Mucosa of descending colon (tissue), 3 donors: ENCODE measurements around the gene LRRC27. TPM values are rescaled to one million over a fixed set of nuclear protein-coding genes. Genes with fewer than 3 reads are reported as not detected.
A peak's percentile ranks its signal among the peaks of the same experiment; 100 is the strongest.

ENCODE experiments used
- ATAC-seq: fragments of 200-7000 bp; cut with Tn5 transposase; one replicate; pipeline ENCODE4 v1.9.1; 2020; ENCODE audit warnings: mild to moderate bottlenecking, moderate library complexity
- DNase-seq, 3 donors: peaks; one replicate each; pipeline ENCODE4 v3.0.0-alpha.2; 2020
- H3K36me3 ChIP-seq: fragments of 200-600 bp; one replicate; pipeline ENCODE4 v1.8.0; 2021; ENCODE audit warnings: low read depth, mild to moderate bottlenecking
- H3K4me1 ChIP-seq: fragments of 200-600 bp; one replicate; pipeline ENCODE4 v1.8.0; 2021; ENCODE audit warnings: low read depth, mild to moderate bottlenecking
- H3K4me3 ChIP-seq: fragments of 200-600 bp; one replicate; pipeline ENCODE4 v1.8.0; 2021; ENCODE audit warnings: mild to moderate bottlenecking
- H3K9me3 ChIP-seq: fragments of 200-600 bp; one replicate; pipeline ENCODE4 v1.8.0; 2021; ENCODE audit warnings: mild to moderate bottlenecking
- intact Hi-C, 2 donors: fragments of 100-400 bp; cut with DNase I in 1 of 2; cut with micrococcal nuclease in 1 of 2; formaldehyde crosslinking; loops; one replicate each; pipeline versions ENCODE4 v1.11.0 to v1.11.1; 2022; cut with DNase I, micrococcal nuclease
- total RNA-seq, 3 donors: library from RNA; stranded (reverse); fragmentation: NEBNext Ultra II Directional in 2 of 3; extraction: Animal tissue kit (Norgen Biotek cat#: 25700) in 2 of 3; gene quantifications; one replicate each; pipeline versions ENCODE4 v1.2.1 to v1.2.4, GENCODE V29; 2021 to 2023
- TF ChIP-seq, protein P1 (sequence below): fragments of 200-600 bp; IDR thresholded peaks from one replicate; pipeline ENCODE4 v1.8.0; 2022; ENCODE audit warnings: antibody characterized with exemption, mild to moderate bottlenecking
- donor health status: DM: no; HTN: no; CAD: no; lungs with moderate emphysema.
- donor health status: DM: no; HTN: no; CAD: no.
- donor health status: DM: no; HTN: yes; CAD: no.

LRRC27 gene
- total RNA-seq, 3 donors from 2014 or later = 6.9 to 12.2 (median 11.1) TPM

DNA sequence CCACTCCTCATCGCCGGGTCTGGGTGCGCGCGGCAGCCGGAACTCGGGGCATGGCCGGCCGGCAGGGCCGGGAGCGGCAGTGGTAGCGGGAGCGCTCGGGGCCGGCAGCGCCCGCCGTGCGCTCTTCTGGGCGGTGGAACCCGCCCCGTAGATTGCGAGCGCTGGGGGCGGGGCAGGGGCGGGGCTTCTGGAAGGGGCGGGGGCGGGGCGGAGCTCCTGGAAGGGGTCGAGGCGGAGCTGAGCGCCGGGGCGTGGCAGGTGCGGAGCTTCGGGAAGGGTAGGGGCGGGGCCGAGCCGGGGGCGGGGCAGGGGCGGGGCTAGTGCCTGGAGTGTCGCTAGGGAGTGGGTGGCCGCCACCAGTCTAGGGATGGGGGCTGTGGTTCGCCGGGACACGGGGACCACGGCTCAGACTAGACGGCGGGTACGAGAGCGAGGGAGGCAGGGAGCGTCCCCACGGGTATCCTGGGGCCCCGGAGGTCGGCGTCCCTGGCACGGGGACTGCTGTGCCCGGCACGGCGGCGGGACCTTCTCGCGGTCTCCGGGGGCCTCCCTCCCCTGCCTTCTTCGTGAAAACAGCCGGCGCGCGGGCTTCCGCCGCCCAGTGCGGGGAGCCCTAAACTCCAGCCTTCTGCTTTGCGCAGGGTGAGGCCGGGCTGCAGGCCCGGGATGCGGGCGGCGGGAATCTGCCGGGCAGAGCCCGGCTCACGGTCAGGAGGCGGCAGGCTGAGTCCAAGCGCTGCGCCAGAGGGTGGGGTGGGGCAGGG is 24.0 kb upstream of the LRRC27 start, which contains the start of gene STK32C:
TSS of gene STK32C (minus strand) at position 128 of the 764 bp plus-strand sequence. CDS start at position 11, 117 bp downstream.
- Histone ChIP-seq H3K4me1 (peaks cover 13% of the 10 kb centered on the region), H3K9me3 (no peaks in the 10 kb centered on the region), H3K4me3 (peak within 1 kb of the TSS; percentile 44), H3K36me3 (no peaks in the 10 kb centered on the region)
- TF ChIP-seq, protein P1, sequence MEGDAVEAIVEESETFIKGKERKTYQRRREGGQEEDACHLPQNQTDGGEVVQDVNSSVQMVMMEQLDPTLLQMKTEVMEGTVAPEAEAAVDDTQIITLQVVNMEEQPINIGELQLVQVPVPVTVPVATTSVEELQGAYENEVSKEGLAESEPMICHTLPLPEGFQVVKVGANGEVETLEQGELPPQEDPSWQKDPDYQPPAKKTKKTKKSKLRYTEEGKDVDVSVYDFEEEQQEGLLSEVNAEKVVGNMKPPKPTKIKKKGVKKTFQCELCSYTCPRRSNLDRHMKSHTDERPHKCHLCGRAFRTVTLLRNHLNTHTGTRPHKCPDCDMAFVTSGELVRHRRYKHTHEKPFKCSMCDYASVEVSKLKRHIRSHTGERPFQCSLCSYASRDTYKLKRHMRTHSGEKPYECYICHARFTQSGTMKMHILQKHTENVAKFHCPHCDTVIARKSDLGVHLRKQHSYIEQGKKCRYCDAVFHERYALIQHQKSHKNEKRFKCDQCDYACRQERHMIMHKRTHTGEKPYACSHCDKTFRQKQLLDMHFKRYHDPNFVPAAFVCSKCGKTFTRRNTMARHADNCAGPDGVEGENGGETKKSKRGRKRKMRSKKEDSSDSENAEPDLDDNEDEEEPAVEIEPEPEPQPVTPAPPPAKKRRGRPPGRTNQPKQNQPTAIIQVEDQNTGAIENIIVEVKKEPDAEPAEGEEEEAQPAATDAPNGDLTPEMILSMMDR = no peak
- DNase-seq = peak; percentile 94 to 95 (median 95)
- peak; percentile 97 for ATAC-seq
- intact Hi-C loops = no loop called here

DNA sequence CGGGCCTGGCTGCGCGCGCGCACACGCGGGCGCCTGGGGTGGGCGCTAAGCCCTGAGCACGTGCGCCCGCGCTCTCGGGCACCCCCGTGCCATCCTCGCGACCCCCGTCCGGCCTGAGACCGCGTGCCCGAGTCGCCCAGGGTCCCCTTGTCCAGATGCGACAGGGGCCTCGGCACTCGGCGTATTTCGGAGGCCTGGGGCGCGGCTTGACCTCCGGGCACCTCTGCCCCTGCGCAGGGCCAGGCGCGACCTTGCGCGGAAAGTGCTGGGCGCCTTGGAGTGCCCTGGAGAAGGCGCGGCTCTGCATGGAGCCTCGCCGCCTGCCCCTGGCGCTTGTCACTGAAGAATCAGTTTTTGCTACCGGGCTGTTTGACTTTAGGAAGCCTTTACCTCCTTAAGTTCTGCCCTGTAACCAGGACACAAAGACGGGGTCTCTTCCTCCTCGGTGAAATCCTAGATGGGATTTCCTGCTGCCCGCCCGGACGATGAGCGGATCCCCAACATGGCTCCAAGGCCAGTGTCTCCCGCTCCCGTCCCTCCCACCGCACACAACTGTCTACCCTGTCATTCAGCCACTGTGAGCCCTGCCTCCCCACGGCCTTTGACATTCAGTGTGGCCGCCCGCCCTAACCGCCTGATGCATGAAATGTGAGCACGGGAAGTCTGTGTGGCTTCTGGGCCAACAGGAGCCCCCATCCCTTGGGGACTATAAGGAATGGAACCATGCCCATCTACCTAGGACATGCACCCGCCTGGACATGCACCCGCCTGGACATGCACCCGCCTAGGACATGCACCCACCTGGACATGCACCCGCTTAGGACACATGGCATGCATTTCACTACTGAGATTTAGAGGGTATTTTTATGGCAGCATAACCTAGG is 23.2 kb upstream of the LRRC27 start:
- DNase-seq (peak in 2 of 3 donors; percentile 46 to 69), ATAC-seq (peak; percentile 21)
- Histone ChIP-seq H3K4me1 (peaks cover 13% of the 10 kb centered on the region), H3K9me3 (no peaks in the 10 kb centered on the region), H3K4me3 (peak overlapping the region; percentile 44), H3K36me3 (no peaks in the 10 kb centered on the region)
- intact Hi-C loops = no loop called here
- TF ChIP-seq, protein P1 = no peak

DNA sequence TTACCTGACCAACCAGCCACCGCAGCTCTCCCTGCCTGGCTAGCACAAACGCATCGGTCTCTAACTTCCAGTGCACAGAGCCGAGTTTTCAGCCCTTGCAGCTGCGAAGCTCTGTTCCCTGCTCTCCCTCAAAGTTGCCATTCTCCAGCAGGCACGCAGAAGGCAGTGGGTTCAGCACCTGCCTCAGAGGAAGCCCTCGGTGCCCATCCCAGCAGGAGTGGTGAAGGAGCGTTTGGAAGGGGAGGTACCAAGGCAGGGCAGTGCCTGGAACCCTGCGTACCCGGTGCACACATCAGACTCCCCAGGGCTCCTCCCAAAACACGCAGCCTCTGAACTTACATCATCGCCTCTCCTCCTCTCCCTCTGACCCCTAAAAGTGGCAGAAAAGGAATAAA is 22.5 kb upstream of the LRRC27 start:
- no peak for ATAC-seq
- TF ChIP-seq, protein P1 = no peak
- no peak for DNase-seq
- intact Hi-C loops = no loop called here
- Histone ChIP-seq H3K9me3 (no peaks in the 10 kb centered on the region), H3K4me1 (peaks cover 13% of the 10 kb centered on the region), H3K36me3 (no peaks in the 10 kb centered on the region), H3K4me3 (no peak overlapping the region)

DNA sequence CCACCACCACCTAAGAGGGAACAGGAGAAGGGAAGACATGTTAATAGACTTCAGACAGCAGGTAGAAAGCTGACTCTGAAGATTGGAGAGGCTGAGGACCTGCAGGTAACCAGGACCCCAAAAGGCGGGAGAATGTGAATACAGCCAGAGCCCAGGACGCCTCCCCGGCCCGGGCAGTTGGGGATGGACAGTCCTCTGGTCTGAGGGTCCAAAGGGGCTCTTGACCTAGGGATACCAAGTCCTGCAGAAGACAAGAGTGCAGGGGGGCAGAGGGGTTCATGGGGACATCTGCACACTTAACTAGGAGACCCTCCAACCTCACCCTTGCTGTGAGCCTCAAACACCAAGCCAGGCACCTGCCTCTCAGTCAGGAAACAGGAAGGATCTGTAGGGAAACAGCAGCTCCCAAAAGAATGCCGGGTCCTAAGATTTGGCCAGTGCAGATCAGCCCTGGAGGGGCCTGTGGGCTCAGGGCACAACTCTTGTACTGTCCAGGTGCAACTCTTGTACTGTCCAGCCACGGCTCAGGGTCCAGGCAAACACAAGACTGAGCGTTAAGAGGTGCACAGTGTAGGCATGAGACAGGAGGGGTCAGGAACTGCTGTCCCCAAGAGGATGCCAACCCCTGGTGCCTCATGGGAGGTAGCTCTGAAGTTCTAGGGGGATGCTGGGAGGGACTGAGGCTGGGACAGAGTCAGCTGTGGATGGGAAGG is 22.0 kb upstream of the LRRC27 start:
- intact Hi-C loops = no loop called here

More for the DNA sequence above, 22.0 kb upstream of the LRRC27 start:
- Histone ChIP-seq H3K36me3 (no peaks in the 10 kb centered on the region), H3K4me3 (no peak overlapping the region), H3K9me3 (no peaks in the 10 kb centered on the region), H3K4me1 (peaks cover 13% of the 10 kb centered on the region)
- ATAC-seq = no peak
- no peak for DNase-seq
- TF ChIP-seq, protein P1 = no peak
